Measurements from ENCODE around the gene BRSK2.

BRSK2 gene

DNA sequence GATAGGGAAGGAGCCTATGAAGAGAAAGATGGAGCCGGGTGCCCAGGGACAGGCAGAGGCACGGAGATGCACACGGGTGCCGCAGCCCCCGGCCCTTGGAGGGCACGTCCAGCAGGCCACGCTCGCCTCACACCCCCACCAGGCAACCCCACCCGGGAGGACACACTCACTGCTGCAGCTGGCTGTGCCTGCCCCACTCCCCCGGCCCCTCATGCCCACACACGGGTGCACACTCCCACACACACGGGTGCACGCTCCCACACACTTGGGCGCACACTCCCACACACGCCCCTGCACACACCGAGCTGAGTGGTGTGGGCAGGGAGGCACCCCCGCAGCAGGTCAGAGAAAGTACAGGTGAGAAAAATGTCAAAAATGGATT, 95.8 kb downstream of the BRSK2 start:
- no peak for DNase-seq (ENCODE audit: low read depth)

GRCh38 chr11:1486054-1486825, 96.5 kb downstream of the BRSK2 start, which contains the start of gene MOB2:
TSS of gene MOB2 (minus strand) at chr11:1486779. CDS start at chr11:1486556, 223 bp downstream.
- no peak for DNase-seq (ENCODE audit: low read depth)
- H3K36me3 ChIP-seq (ENCODE audit: control insufficient read depth, insufficient read depth, low read length, severe bottlenecking): no peaks in the 10 kb centered on the region
- H3K4me1 ChIP-seq (ENCODE audit: control insufficient read depth, insufficient read depth, low read length): peaks cover 21% of the 10 kb centered on the region
- no peak within 1 kb of the TSS for H3K4me3 ChIP-seq (ENCODE audit: low read length)
- no peaks in the 10 kb centered on the region for H3K27me3 ChIP-seq (replicated peaks; ENCODE audit: control insufficient read depth, insufficient read depth, low read length)
- peak within 1 kb of the TSS; percentile 62 for H3K9ac ChIP-seq (ENCODE audit: low read length)
- no peaks in the 10 kb centered on the region for H3K9me3 ChIP-seq (ENCODE audit: control insufficient read depth, low read length)

More for the DNA sequence above, 95.8 kb downstream of the BRSK2 start:
- Histone ChIP-seq H3K27me3 (replicated peaks; ENCODE audit: control insufficient read depth, insufficient read depth, low read length) (no peaks in the 10 kb centered on the region), H3K4me1 (ENCODE audit: control insufficient read depth, insufficient read depth, low read length) (peaks cover 21% of the 10 kb centered on the region), H3K4me3 (ENCODE audit: low read length) (no peak overlapping the region), H3K9ac (ENCODE audit: low read length) (no peak overlapping the region), H3K36me3 (ENCODE audit: control insufficient read depth, insufficient read depth, low read length, severe bottlenecking) (no peaks in the 10 kb centered on the region), H3K9me3 (ENCODE audit: control insufficient read depth, low read length) (no peaks in the 10 kb centered on the region)

DNA sequence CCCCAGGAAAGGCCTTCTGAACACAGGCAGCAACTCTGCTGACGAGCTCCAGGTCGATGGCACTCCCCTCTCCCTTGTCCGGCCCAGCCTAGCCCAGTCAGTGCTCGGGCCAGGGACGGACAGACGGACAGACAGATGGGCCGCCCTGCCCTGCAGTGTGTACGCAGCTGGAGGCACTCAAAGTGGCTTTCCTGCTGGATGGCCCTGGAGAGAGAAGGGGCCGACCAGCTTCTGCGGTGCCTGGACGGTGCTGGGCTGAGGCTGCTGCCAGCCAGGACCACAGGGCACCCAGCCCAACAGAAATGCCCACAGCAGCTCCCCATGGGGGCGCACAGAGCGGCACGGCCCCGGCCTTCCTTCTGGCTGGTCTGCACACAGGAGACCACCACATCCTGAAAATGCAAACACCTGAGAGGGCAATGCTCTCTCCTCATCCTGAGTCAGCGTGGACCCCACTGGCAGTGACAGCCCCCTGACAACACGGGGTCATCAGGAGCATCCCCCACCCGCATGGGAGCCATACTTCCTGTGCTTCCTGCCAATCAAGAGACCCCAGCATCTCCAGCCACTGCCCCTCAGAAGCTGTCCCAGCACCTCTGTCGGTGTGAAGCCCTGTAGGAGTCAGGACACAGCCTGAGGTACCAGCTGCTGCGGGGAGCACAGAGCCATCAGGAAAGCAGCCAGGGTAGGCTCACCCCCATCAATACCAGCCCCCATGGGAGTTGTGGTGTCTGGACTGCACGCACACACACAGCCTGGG, 97.5 kb downstream of the BRSK2 start:
- DNase-seq (ENCODE audit: low read depth): no peak
- H3K27me3 ChIP-seq (replicated peaks; ENCODE audit: control insufficient read depth, insufficient read depth, low read length): no peaks in the 10 kb centered on the region
- no peaks in the 10 kb centered on the region for H3K36me3 ChIP-seq (ENCODE audit: control insufficient read depth, insufficient read depth, low read length, severe bottlenecking)
- peaks cover 21% of the 10 kb centered on the region for H3K4me1 ChIP-seq (ENCODE audit: control insufficient read depth, insufficient read depth, low read length)
- no peaks in the 10 kb centered on the region for H3K9me3 ChIP-seq (ENCODE audit: control insufficient read depth, low read length)
- no peak overlapping the region for H3K4me3 ChIP-seq (ENCODE audit: low read length)
- H3K9ac ChIP-seq (ENCODE audit: low read length): peak overlapping the region; percentile 62

DNA sequence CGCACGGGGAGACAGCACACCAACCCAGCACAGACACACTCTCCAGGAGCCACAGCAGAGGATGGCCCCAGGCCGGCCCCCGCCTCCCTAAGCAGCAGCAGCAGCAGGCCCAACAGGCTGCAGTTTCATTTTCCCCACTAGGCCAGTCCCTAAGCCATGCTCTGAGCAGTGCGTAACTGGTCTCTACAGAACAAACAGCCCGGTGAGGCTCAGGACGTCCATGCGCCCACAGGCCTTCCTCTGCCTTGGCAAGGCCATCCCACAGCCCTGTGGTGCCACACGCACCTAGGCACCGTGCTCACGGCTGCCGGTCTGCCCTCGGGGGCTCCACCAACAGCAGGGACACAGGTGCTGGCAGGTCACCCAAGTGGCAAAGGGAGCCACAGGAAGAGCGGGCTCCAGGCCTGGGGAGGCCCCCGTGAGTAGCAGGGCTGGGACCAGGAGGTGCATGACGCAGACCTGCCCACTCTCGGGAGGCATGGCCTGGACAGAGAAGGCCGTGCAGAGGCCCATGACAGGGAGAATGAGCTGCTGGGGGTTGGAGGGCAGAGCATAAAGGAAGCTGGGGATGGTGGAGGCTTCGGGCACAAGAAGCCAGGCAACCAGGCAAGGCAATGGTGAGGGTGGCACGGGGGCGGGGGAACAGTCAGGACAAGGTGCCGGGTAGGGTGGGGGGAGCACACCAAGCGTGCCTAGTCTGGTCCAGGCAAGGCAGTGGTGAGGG, 98.3 kb downstream of the BRSK2 start:
- H3K27me3 ChIP-seq (replicated peaks; ENCODE audit: control insufficient read depth, insufficient read depth, low read length): no peaks in the 10 kb centered on the region
- H3K9ac ChIP-seq (ENCODE audit: low read length): peak overlapping the region; percentile 62
- no peaks in the 10 kb centered on the region for H3K9me3 ChIP-seq (ENCODE audit: control insufficient read depth, low read length)
- peaks cover 21% of the 10 kb centered on the region for H3K4me1 ChIP-seq (ENCODE audit: control insufficient read depth, insufficient read depth, low read length)
- no peak for DNase-seq (ENCODE audit: low read depth)
- H3K36me3 ChIP-seq (ENCODE audit: control insufficient read depth, insufficient read depth, low read length, severe bottlenecking): no peaks in the 10 kb centered on the region
- H3K4me3 ChIP-seq (ENCODE audit: low read length): no peak overlapping the region

DNA sequence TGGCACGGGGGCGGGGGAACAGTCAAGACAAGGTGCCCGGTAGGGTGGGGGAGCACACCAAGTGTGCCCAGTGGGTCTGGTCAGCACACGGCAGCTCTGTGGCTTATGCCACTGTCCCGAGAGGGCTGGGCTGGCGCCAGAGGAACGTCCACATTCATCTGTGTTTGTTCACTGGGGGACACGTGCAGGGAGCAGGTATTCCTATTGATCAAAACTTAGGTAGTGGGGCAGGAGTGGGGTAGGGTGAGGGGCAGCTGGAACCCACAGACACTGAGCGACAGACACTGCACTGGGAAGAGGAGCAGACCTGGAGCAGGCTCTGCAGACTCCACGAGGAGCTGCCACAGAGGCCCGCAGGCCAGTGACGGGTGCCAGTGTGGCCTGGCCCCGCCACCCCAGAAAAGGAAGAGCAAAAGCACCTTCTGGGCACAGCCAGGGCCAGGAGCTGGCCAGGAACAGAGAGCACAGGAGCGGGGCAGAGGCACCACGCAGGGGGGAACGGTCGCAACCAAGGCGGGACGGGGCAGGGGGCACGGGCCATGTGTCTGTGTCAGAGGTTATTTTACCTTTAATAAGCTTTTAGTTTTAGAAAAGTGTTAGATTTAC, 98.9 kb downstream of the BRSK2 start:
- Histone ChIP-seq H3K4me3 (ENCODE audit: low read length) (no peak overlapping the region), H3K9ac (ENCODE audit: low read length) (no peak overlapping the region)
- no peak for DNase-seq (ENCODE audit: low read depth)

DNA sequence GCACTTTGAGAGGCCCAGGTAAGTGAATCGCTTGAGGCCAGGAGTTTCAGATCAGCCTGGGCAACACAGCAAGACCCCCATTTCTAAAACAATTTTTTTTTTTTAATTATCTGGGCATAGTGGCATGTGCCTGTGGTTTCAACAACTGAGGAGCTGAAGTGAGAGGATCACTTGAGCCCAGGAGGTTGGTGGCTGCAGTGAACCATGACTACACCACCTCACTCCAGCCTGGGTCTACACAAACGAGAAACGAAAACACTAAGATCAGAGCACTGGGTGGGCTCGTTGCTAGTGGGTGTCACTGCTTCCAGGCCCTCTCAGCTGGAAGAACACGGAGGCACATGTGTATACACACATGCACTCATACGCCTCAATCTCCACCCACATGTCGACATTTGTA, 100.9 kb downstream of the BRSK2 start:
- Histone ChIP-seq H3K9me3 (ENCODE audit: control insufficient read depth, low read length) (no peaks in the 10 kb centered on the region), H3K9ac (ENCODE audit: low read length) (no peak overlapping the region), H3K4me3 (ENCODE audit: low read length) (no peak overlapping the region), H3K4me1 (ENCODE audit: control insufficient read depth, insufficient read depth, low read length) (peaks cover 21% of the 10 kb centered on the region), H3K36me3 (ENCODE audit: control insufficient read depth, insufficient read depth, low read length, severe bottlenecking) (no peaks in the 10 kb centered on the region), H3K27me3 (replicated peaks; ENCODE audit: control insufficient read depth, insufficient read depth, low read length) (no peaks in the 10 kb centered on the region)
- no peak for DNase-seq (ENCODE audit: low read depth)

More for the DNA sequence above, 98.9 kb downstream of the BRSK2 start:
- H3K36me3 ChIP-seq (ENCODE audit: control insufficient read depth, insufficient read depth, low read length, severe bottlenecking): no peaks in the 10 kb centered on the region
- H3K9me3 ChIP-seq (ENCODE audit: control insufficient read depth, low read length): no peaks in the 10 kb centered on the region
- peaks cover 21% of the 10 kb centered on the region for H3K4me1 ChIP-seq (ENCODE audit: control insufficient read depth, insufficient read depth, low read length)
- H3K27me3 ChIP-seq (replicated peaks; ENCODE audit: control insufficient read depth, insufficient read depth, low read length): no peaks in the 10 kb centered on the region

GRCh38 chr11:1491379-1491778, 101.6 kb downstream of the BRSK2 start:
- Histone ChIP-seq H3K36me3 (ENCODE audit: control insufficient read depth, insufficient read depth, low read length, severe bottlenecking) (no peaks in the 10 kb centered on the region), H3K4me1 (ENCODE audit: control insufficient read depth, insufficient read depth, low read length) (peaks cover 15% of the 10 kb centered on the region), H3K27me3 (replicated peaks; ENCODE audit: control insufficient read depth, insufficient read depth, low read length) (no peaks in the 10 kb centered on the region), H3K4me3 (ENCODE audit: low read length) (no peak overlapping the region), H3K9me3 (ENCODE audit: control insufficient read depth, low read length) (no peaks in the 10 kb centered on the region), H3K9ac (ENCODE audit: low read length) (no peak overlapping the region)
- DNase-seq (ENCODE audit: low read depth): no peak

GRCh38 chr11:1493650-1494244, 104.0 kb downstream of the BRSK2 start:
- no peak for DNase-seq (ENCODE audit: low read depth)
- Histone ChIP-seq H3K9me3 (ENCODE audit: control insufficient read depth, low read length) (no peaks in the 10 kb centered on the region), H3K4me3 (ENCODE audit: low read length) (no peak overlapping the region), H3K9ac (ENCODE audit: low read length) (no peak overlapping the region), H3K27me3 (replicated peaks; ENCODE audit: control insufficient read depth, insufficient read depth, low read length) (no peaks in the 10 kb centered on the region), H3K36me3 (ENCODE audit: control insufficient read depth, insufficient read depth, low read length, severe bottlenecking) (peaks cover 5% of the 10 kb centered on the region), H3K4me1 (ENCODE audit: control insufficient read depth, insufficient read depth, low read length) (peaks cover 4% of the 10 kb centered on the region)

- Histone ChIP-seq H3K9me3 (ENCODE audit: control insufficient read depth, low read length) (no peaks in the 10 kb centered on the region), H3K4me1 (ENCODE audit: control insufficient read depth, insufficient read depth, low read length) (peaks cover 4% of the 10 kb centered on the region), H3K4me3 (ENCODE audit: low read length) (no peak overlapping the region), H3K9ac (ENCODE audit: low read length) (no peak overlapping the region), H3K27me3 (replicated peaks; ENCODE audit: control insufficient read depth, insufficient read depth, low read length) (no peaks in the 10 kb centered on the region), H3K36me3 (ENCODE audit: control insufficient read depth, insufficient read depth, low read length, severe bottlenecking) (peaks cover 8% of the 10 kb centered on the region)
- no peak for DNase-seq (ENCODE audit: low read depth)
These were observed 104.9 kb downstream of the BRSK2 start for GRCh38 chr11:1494650-1495049.

DNA sequence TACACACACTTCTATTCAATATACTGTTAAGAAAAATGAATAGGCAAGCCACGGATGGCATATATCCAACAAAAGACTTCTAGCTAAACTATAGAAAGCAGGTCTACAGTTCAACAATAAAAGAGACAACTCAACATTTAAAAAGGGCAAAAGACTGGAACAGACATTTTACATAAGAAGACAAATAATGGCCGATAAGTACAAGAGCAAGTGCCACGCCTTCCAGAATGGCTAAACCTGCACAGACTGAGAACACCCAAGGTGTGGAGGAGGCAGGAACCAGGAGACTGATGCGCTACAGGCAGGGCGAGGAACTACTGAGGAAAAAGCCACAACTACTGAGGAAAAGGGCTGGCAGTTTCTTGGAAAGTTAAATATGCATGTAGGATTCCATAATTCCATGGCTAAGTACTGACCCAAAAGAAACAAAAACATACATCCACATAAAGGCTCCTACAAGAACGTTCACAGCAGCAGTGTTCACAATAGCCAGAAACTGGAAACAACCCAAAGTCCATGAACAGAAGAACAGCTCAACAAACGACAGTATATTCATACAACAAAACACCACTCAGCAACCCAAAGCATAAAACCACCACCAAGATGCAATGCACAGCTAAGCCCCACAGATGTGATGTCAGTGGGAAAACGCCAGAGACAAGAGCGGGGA, 106.5 kb downstream of the BRSK2 start:
- H3K36me3 ChIP-seq (ENCODE audit: control insufficient read depth, insufficient read depth, low read length, severe bottlenecking): peaks cover 8% of the 10 kb centered on the region
- no peaks in the 10 kb centered on the region for H3K27me3 ChIP-seq (replicated peaks; ENCODE audit: control insufficient read depth, insufficient read depth, low read length)
- no peak for DNase-seq (ENCODE audit: low read depth)
- H3K9ac ChIP-seq (ENCODE audit: low read length): no peak overlapping the region
- no peaks in the 10 kb centered on the region for H3K9me3 ChIP-seq (ENCODE audit: control insufficient read depth, low read length)
- H3K4me3 ChIP-seq (ENCODE audit: low read length): no peak overlapping the region
- H3K4me1 ChIP-seq (ENCODE audit: control insufficient read depth, insufficient read depth, low read length): peaks cover 4% of the 10 kb centered on the region
